Colon (tissue), 2 donors: ENCODE measurements around the gene NELFCD.
"Not testable (repeated sequence)": the region's sequence is repeated elsewhere in the genome, so short reads cannot be mapped to it uniquely, and the experiment has no call there.

Source experiments
- FAIRE-seq: peaks from 2 replicates; lab custom pipeline; 2012; peaks lifted over from hg19 to GRCh38; lab: Jason Lieb, UNC
- donor health status: control.
- donor health status: control.

NELFCD gene

GRCh38 chr20:58973179-58973578, 7.9 kb upstream of the NELFCD start:
- FAIRE-seq: no peak

- no peak for FAIRE-seq
Measured at GRCh38 chr20:58973866-58974265, 7.2 kb upstream of the NELFCD start.

- no peak for FAIRE-seq
Measured at GRCh38 chr20:58975353-58975752, 5.7 kb upstream of the NELFCD start.

- FAIRE-seq: no peak
Measured at GRCh38 chr20:58976061-58976730, 4.9 kb upstream of the NELFCD start.

- no peak for FAIRE-seq
Measured at GRCh38 chr20:58978351-58979190, 2.5 kb upstream of the NELFCD start.

- no peak for FAIRE-seq
Measured at GRCh38 chr20:58981628-58982364, 740 bp downstream of the NELFCD start.

GRCh38 chr20:58982406-58983114, 1.5 kb downstream of the NELFCD start:
- no peak for FAIRE-seq

- not testable (repeated sequence) for FAIRE-seq
Measured at GRCh38 chr20:58983115-58983468, 2.0 kb downstream of the NELFCD start.

- FAIRE-seq: no peak
Measured at GRCh38 chr20:58984691-58985090, 3.6 kb downstream of the NELFCD start.

- no peak for FAIRE-seq
Measured at GRCh38 chr20:58985656-58986055, 4.6 kb downstream of the NELFCD start.

- no peak for FAIRE-seq
Measured at GRCh38 chr20:58986286-58986967, 5.4 kb downstream of the NELFCD start.

GRCh38 chr20:58986968-58987517, 6.0 kb downstream of the NELFCD start:
- no peak for FAIRE-seq

- no peak for FAIRE-seq
Measured at GRCh38 chr20:58987790-58988564, 6.9 kb downstream of the NELFCD start.

GRCh38 chr20:58988565-58988882, 7.5 kb downstream of the NELFCD start:
- no peak for FAIRE-seq

GRCh38 chr20:58989196-58989595, 8.1 kb downstream of the NELFCD start:
- no peak for FAIRE-seq

- no peak for FAIRE-seq
Measured at GRCh38 chr20:58990651-58991445, 9.8 kb downstream of the NELFCD start.

GRCh38 chr20:58991715-58992114, 10.7 kb downstream of the NELFCD start:
- FAIRE-seq: no peak

GRCh38 chr20:58992911-58993310, 11.9 kb downstream of the NELFCD start:
- no peak for FAIRE-seq

- FAIRE-seq: no peak
Measured at GRCh38 chr20:58993332-58994248, 12.5 kb downstream of the NELFCD start.
